SHP77 treated with DMSO at 0.1 percent for 48 hours (cell line): Measurements from ENCODE around the gene SLC26A3.

Source experiments
- DNase-seq: peaks from one replicate; lab custom pipeline; 2025; lab: John Stamatoyannopoulos, UW

The SLC26A3 gene

GRCh38 chr7:107816011-107816566 lies 13.1 kb upstream of the SLC26A3 start:
- DNase-seq: no peak

GRCh38 chr7:107815254-107815882 lies 12.3 kb upstream of the SLC26A3 start:
- no peak for DNase-seq

GRCh38 chr7:107813524-107813923 lies 10.5 kb upstream of the SLC26A3 start:
- no peak for DNase-seq

GRCh38 chr7:107811934-107812333 lies 8.9 kb upstream of the SLC26A3 start:
- no peak for DNase-seq

- DNase-seq: no peak
Observed at GRCh38 chr7:107810626-107811025, 7.6 kb upstream of the SLC26A3 start.

GRCh38 chr7:107809179-107809578 lies 6.2 kb upstream of the SLC26A3 start:
- DNase-seq: no peak

GRCh38 chr7:107799647-107800264 lies 3.3 kb downstream of the SLC26A3 start:
- DNase-seq: no peak

GRCh38 chr7:107792364-107792763 lies 10.7 kb downstream of the SLC26A3 start:
- DNase-seq: no peak

- DNase-seq: no peak
Observed at GRCh38 chr7:107789647-107790046, 13.4 kb downstream of the SLC26A3 start.

GRCh38 chr7:107788662-107789061 lies 14.4 kb downstream of the SLC26A3 start:
- no peak for DNase-seq

GRCh38 chr7:107788216-107788615 lies 14.8 kb downstream of the SLC26A3 start:
- no peak for DNase-seq

GRCh38 chr7:107785926-107786325 lies 17.1 kb downstream of the SLC26A3 start:
- DNase-seq: no peak

- no peak for DNase-seq
Observed at GRCh38 chr7:107785170-107785569, 17.9 kb downstream of the SLC26A3 start.

- DNase-seq: no peak
Observed at GRCh38 chr7:107783648-107784047, 19.4 kb downstream of the SLC26A3 start.

- no peak for DNase-seq
Observed at GRCh38 chr7:107782374-107782773, 20.6 kb downstream of the SLC26A3 start.

GRCh38 chr7:107779647-107780099 lies 23.4 kb downstream of the SLC26A3 start:
- no peak for DNase-seq

- no peak for DNase-seq
Observed at GRCh38 chr7:107778283-107778682, 24.7 kb downstream of the SLC26A3 start.

GRCh38 chr7:107777702-107778101 lies 25.3 kb downstream of the SLC26A3 start:
- DNase-seq: no peak

GRCh38 chr7:107773027-107773426 lies 30.0 kb downstream of the SLC26A3 start:
- no peak for DNase-seq

GRCh38 chr7:107768263-107768662 lies 34.8 kb downstream of the SLC26A3 start:
- no peak for DNase-seq

GRCh38 chr7:107767391-107767790 lies 35.6 kb downstream of the SLC26A3 start:
- DNase-seq: no peak

- no peak for DNase-seq
Observed at GRCh38 chr7:107758667-107759066, 44.4 kb downstream of the SLC26A3 start.

GRCh38 chr7:107754642-107755041 lies 48.4 kb downstream of the SLC26A3 start:
- DNase-seq: no peak

GRCh38 chr7:107751113-107751512 lies 51.9 kb downstream of the SLC26A3 start:
- no peak for DNase-seq
